NCI-H774 (cell line): Measurements from ENCODE around the gene POLR1B.
"Not testable (repeated sequence)": the region's sequence is repeated elsewhere in the genome, so short reads cannot be mapped to it uniquely, and the experiment has no call there.

Experiments used
- DNase-seq: peaks from one replicate; lab custom pipeline; 2025; lab: John Stamatoyannopoulos, UW

The POLR1B gene

GRCh38 chr2:112542123-112542983, at the start of gene POLR1B:
TSS of gene POLR1B (plus strand) at chr2:112542465. CDS start at chr2:112542495, 30 bp downstream.
- peak; percentile 86 for DNase-seq

- DNase-seq = no peak
Measured at GRCh38 chr2:112493048-112493447, 49.2 kb upstream of the POLR1B start.

GRCh38 chr2:112493858-112494648, 48.2 kb upstream of the POLR1B start:
- DNase-seq = no peak

GRCh38 chr2:112494828-112495227, 47.4 kb upstream of the POLR1B start:
- DNase-seq = no peak

GRCh38 chr2:112495878-112496277, 46.4 kb upstream of the POLR1B start:
- not testable (repeated sequence) for DNase-seq

- peak; percentile 5 for DNase-seq
Measured at GRCh38 chr2:112500850-112501484, 41.3 kb upstream of the POLR1B start.

GRCh38 chr2:112509239-112509998, 32.8 kb upstream of the POLR1B start:
- not testable (repeated sequence) for DNase-seq

GRCh38 chr2:112516801-112517200, 25.5 kb upstream of the POLR1B start:
- no peak for DNase-seq

GRCh38 chr2:112518807-112519206, 23.5 kb upstream of the POLR1B start:
- DNase-seq = no peak

GRCh38 chr2:112519506-112519905, 22.8 kb upstream of the POLR1B start:
- no peak for DNase-seq

- no peak for DNase-seq
Measured at GRCh38 chr2:112520234-112520783, 22.0 kb upstream of the POLR1B start.

- DNase-seq = no peak
Measured at GRCh38 chr2:112523291-112523777, 18.9 kb upstream of the POLR1B start.

- DNase-seq = not testable (repeated sequence)
Measured at GRCh38 chr2:112524276-112524675, 18.0 kb upstream of the POLR1B start.

GRCh38 chr2:112528541-112528940, 13.7 kb upstream of the POLR1B start:
- DNase-seq = no peak

GRCh38 chr2:112529757-112530156, 12.5 kb upstream of the POLR1B start:
- no peak for DNase-seq

- no peak for DNase-seq
Measured at GRCh38 chr2:112530728-112531127, 11.5 kb upstream of the POLR1B start.

GRCh38 chr2:112534826-112535225, 7.4 kb upstream of the POLR1B start:
- no peak for DNase-seq

- DNase-seq = not testable (repeated sequence)
Measured at GRCh38 chr2:112536665-112537064, 5.6 kb upstream of the POLR1B start.

- DNase-seq = no peak
Measured at GRCh38 chr2:112539306-112539705, 3.0 kb upstream of the POLR1B start.

- DNase-seq = no peak
Measured at GRCh38 chr2:112540906-112541305, 1.4 kb upstream of the POLR1B start.
